ENCODE data around the gene SLC24A3. TPM values are rescaled to one million over a fixed set of nuclear protein-coding genes. Genes with fewer than 3 reads are reported as not detected.

The SLC24A3 gene
- total RNA-seq, 4 donors from 2014 or later: 12.9 to 49.8 (median 27.6) TPM

DNA sequence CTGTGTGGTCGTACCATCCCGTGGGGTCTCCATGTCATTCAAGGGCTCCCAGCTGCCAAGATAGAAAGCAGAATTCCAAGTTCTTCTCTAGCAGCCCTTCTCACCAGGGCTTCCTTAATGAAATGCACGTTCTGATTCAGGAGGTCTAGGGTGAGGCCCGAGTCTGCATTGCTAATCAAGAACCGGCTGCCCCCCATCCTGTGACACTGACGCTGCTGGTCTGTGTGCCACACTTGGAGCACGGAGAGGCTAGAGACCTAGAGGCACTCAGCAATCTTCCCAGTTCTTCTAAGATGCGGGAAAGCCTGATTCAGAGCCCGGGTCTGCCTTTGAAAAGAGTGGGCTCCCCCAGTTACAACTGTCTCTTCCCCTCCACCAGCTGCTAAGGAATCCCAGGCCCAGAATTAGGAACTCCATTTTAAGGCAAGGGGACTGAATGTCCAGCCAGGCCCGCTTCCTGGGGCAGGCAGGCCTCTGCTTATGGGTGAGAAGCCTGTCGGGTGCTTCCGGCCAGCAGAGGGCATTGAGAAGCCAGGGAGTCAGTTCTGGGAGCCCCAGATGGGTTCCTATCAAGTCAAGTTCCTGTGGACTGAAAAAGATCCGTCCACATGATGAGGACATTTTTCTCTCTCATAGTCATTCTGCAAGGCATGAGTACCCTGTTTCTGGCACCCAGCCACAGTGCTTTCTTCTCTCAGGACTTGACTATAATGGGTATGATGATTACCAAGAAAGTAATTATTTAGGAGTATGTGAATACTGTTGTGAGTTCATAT lies 475.8 kb downstream of the SLC24A3 start:
- Histone ChIP-seq H3K36me3 (no peaks in the 10 kb centered on the region), H3K27ac (peak overlapping the region; percentile 17 to 41), H3K4me1 (no peaks in the 10 kb centered on the region), H3K27me3 (no peaks in the 10 kb centered on the region), H3K9me3 (no peaks in the 10 kb centered on the region), H3K4me3 (no peak overlapping the region)
- no peak for TF ChIP-seq POLR2A (IDR thresholded peaks at IDR 0.05)
- TF ChIP-seq, protein P1, sequence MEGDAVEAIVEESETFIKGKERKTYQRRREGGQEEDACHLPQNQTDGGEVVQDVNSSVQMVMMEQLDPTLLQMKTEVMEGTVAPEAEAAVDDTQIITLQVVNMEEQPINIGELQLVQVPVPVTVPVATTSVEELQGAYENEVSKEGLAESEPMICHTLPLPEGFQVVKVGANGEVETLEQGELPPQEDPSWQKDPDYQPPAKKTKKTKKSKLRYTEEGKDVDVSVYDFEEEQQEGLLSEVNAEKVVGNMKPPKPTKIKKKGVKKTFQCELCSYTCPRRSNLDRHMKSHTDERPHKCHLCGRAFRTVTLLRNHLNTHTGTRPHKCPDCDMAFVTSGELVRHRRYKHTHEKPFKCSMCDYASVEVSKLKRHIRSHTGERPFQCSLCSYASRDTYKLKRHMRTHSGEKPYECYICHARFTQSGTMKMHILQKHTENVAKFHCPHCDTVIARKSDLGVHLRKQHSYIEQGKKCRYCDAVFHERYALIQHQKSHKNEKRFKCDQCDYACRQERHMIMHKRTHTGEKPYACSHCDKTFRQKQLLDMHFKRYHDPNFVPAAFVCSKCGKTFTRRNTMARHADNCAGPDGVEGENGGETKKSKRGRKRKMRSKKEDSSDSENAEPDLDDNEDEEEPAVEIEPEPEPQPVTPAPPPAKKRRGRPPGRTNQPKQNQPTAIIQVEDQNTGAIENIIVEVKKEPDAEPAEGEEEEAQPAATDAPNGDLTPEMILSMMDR (IDR thresholded peaks at IDR 0.05): peak; percentile 28 to 48 (median 44)
- intact Hi-C loops (cut with DNase I; ENCODE audit: low total_unique reads): no loop called here
- DNase-seq: peak; percentile 57 to 65

DNA sequence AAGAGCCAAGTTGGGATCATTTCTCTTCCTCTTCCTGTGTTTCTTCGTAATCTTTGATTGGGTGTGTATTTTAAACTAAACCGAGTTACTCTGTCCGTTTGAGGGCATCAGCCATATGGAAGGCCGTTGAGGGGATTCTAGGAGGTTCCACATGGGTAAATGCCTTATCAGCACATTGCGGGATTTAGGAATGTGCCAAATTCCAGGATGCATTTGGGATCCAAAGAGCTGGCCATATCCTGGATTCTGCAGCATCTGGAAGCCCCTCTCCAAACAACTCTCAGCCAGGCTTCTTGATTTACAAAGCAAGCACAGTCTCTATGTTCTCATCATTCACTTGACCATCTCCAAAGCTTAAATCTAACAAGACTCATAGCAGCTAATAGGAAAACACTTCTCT lies 478.0 kb downstream of the SLC24A3 start:
- no peak for TF ChIP-seq POLR2A (IDR thresholded peaks at IDR 0.05)
- TF ChIP-seq, protein P1 (IDR thresholded peaks at IDR 0.05): no peak
- intact Hi-C loops (cut with DNase I; ENCODE audit: low total_unique reads): loop anchor here (10.0 kb wide), 1 partner anchor 304 kb away; no protein-coding TSS in a partner anchor
- H3K27me3 ChIP-seq: no peaks in the 10 kb centered on the region
- no peaks in the 10 kb centered on the region for H3K36me3 ChIP-seq
- H3K27ac ChIP-seq: no peak overlapping the region
- H3K4me3 ChIP-seq: no peak overlapping the region
- no peaks in the 10 kb centered on the region for H3K9me3 ChIP-seq
- H3K4me1 ChIP-seq: no peaks in the 10 kb centered on the region
- no peak for DNase-seq

DNA sequence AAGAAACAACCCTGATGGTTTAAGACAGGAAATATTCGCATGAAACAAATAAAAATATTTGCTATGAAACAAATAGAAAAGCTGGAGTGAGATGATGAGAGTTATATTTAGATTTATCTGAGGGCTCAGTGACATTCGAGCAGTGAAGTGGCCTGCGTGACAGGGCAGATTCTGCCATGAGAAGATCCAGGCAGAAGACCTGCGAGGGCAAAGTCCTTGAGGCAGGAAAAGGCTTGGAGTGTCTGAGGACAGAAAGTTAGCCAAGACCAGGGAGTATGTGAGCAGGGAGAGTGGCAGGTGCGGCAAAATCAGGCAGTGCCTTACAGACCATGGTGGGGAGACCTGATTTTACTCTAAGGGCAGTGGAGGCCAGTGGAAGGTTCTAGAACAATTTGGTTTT lies 478.7 kb downstream of the SLC24A3 start:
- no peaks in the 10 kb centered on the region for H3K9me3 ChIP-seq
- no peaks in the 10 kb centered on the region for H3K36me3 ChIP-seq
- TF ChIP-seq, protein P1 (IDR thresholded peaks at IDR 0.05): no peak
- TF ChIP-seq POLR2A (IDR thresholded peaks at IDR 0.05): no peak
- no peaks in the 10 kb centered on the region for H3K4me1 ChIP-seq
- intact Hi-C loops (cut with DNase I; ENCODE audit: low total_unique reads): loop anchor here (10.0 kb wide), 1 partner anchor 304 kb away; no protein-coding TSS in a partner anchor
- no peak overlapping the region for H3K4me3 ChIP-seq
- H3K27ac ChIP-seq: no peak overlapping the region
- no peaks in the 10 kb centered on the region for H3K27me3 ChIP-seq
- no peak for DNase-seq

DNA sequence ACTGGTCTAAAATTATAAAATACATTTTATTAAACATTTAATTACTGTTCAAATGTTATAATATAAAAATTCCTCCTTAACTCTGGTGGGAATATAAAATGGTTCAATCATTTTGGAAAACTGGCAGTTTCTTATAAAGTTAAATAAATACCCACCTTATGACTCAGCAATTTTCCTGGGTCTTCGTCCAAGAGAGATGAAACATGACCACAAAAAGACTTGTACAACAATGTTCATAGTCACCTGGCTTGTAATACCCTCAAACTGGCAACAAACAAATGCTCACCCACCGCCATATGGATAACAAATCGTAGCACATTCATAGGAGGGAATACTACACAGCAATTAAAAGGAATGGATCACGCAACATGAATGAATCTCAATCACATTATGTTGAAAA lies 479.7 kb downstream of the SLC24A3 start:
- Histone ChIP-seq H3K9me3 (no peaks in the 10 kb centered on the region), H3K4me3 (no peak overlapping the region), H3K36me3 (no peaks in the 10 kb centered on the region), H3K27ac (no peak overlapping the region), H3K4me1 (no peaks in the 10 kb centered on the region), H3K27me3 (no peaks in the 10 kb centered on the region)
- TF ChIP-seq, protein P1 (IDR thresholded peaks at IDR 0.05): no peak
- TF ChIP-seq POLR2A (IDR thresholded peaks at IDR 0.05): no peak
- DNase-seq: no peak
- intact Hi-C loops (cut with DNase I; ENCODE audit: low total_unique reads): loop anchor here (10.0 kb wide), 1 partner anchor 303 kb away; no protein-coding TSS in a partner anchor

DNA sequence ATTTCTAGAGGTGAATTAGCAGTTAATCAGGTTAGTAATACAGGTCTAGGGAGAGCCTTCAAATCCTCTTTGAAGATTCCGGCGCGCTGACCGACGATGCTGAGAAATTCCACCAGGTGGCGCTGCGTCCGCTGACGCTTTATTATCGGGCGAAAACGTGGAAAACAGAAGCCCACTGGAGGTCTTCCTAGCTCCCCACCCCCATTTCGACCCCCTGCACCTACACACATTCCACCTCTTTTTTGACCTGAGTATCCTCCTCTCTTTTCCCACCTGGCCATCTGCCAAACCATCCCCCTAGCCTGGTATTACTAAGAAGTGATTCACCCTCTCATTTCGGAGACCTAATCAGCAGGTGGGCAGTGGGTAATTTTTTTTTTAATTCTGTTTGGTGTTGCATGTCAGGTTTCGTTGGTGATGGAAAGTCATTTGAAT lies 480.3 kb downstream of the SLC24A3 start:
- Histone ChIP-seq H3K36me3 (no peaks in the 10 kb centered on the region), H3K4me1 (no peaks in the 10 kb centered on the region), H3K9me3 (no peaks in the 10 kb centered on the region), H3K27ac (no peak overlapping the region), H3K27me3 (no peaks in the 10 kb centered on the region), H3K4me3 (no peak overlapping the region)
- no peak for TF ChIP-seq POLR2A (IDR thresholded peaks at IDR 0.05)
- TF ChIP-seq, protein P1 (IDR thresholded peaks at IDR 0.05): peak; percentile 79 to 92 (median 86)
- intact Hi-C loops (cut with DNase I; ENCODE audit: low total_unique reads): loop anchor here (10.0 kb wide), 1 partner anchor 302 kb away; no protein-coding TSS in a partner anchor
- DNase-seq: peak; percentile 55 to 57
